ENCODE measurements around the gene PDS5B.
"Not testable (repeated sequence)": the region's sequence is repeated elsewhere in the genome, so short reads cannot be mapped to it uniquely, and the experiment has no call there.

PDS5B gene

DNA sequence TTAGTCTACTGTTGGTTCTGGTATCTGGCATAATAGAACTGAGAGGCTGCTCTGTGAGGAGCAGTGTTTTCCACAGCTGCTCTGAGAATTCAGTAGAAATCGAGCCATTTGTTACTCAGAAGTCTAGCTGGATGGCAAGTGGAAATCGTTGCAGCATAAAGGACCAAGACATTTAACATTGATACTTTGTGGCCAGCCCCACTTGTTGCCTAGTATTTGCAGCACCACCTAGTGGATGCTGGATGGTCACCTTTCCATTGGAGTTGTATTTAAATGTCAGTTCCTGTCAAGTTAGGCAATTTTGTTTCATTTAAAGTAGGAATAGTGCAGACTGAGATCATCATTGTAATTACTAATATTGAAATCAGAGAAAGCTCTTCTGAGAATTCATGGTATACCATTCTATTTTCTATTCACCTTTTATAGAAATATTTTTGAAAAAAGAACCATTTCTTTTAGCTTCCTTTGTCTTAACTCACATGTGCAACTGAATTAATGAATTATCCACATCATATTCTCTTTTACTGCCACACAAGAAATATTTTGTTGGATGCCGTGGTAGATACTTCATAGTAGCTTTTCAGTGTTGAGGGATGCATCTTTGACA lies 64.6 kb downstream of the PDS5B start:
- peak; percentile 16 to 21 for DNase-seq (ENCODE audit: low read depth in 2 of 2, low spot score in 1 of 2)

DNA sequence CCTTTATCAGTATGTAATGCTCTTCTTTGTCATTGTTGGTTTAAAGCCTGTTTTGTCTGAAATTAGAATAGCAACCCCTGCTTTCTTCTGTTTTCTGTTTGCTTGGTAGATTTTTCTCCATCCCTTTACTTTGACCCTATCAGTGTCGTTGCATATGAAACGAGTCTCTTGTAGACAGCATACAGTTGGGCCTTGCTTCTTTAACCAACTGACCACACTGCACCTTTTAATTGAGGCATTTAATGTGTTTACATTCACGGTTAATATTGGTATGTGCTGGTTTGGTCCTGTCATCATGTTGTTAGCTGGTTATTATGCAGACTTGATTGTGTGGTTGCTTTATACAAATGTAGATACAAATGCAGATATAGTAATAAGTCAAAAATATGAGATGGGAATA lies 71.1 kb downstream of the PDS5B start:
- DNase-seq (ENCODE audit: low read depth in 2 of 2, low spot score in 1 of 2) = no peak

- no peak for DNase-seq (ENCODE audit: low read depth in 2 of 2, low spot score in 1 of 2)
Measured at GRCh38 chr13:32659736-32660135, 73.5 kb downstream of the PDS5B start.

GRCh38 chr13:32660227-32660626 lies 74.0 kb downstream of the PDS5B start:
- DNase-seq (ENCODE audit: low read depth in 2 of 2, low spot score in 1 of 2) = no peak

DNA sequence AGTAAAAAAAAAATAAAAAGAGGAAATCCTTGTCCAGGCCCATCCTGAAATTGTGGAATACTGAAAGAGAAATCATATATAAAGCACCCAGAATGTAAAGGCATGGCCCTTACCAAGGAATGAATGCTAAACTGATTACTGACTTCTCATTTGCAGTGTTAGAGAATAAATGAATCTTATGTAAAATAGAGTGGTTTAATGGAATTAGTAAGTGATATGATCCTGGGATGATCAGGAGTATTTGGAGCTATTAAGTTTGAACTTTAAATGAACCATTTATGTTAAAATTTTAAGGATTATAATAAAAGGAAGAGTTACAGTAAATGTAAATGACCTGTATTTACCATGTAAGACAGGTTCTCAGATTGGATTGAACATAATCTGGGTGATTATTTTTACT lies 75.4 kb downstream of the PDS5B start:
- DNase-seq (ENCODE audit: low read depth in 2 of 2, low spot score in 1 of 2) = no peak

GRCh38 chr13:32663660-32664059 lies 77.4 kb downstream of the PDS5B start:
- DNase-seq (ENCODE audit: low read depth in 2 of 2, low spot score in 1 of 2) = no peak

- no peak for DNase-seq (ENCODE audit: low read depth in 2 of 2, low spot score in 1 of 2)
Measured at GRCh38 chr13:32666990-32667571, 80.8 kb downstream of the PDS5B start.

DNA sequence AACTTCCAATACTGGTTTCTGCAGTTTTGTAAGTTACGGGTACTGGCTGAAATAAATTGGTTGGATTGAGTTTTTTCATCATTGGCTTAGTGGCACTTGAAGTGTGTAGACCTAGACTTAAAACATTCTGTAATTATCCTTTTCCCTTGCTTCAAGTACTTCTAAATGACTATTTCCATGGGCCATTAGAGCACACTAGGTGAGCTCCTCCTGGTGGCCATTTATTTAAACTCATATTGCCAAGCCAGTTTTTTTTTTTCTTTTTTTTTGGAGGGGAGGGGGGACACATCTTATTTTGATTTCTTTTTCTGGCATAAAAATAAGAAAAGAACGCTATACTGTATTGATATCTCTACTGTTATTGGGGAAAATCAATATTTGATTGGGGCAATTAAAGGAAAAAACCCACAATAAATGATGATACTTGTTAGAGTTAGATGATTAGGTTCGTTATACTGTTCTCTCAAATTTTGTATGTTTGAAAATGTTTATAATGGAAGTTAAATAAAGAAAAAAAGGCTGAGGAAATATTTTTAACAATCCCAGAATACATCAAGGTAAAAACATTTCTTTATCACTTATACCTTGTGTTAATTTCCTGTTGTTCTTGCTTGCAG lies 82.9 kb downstream of the PDS5B start:
- DNase-seq (ENCODE audit: low read depth in 2 of 2, low spot score in 1 of 2) = no peak

DNA sequence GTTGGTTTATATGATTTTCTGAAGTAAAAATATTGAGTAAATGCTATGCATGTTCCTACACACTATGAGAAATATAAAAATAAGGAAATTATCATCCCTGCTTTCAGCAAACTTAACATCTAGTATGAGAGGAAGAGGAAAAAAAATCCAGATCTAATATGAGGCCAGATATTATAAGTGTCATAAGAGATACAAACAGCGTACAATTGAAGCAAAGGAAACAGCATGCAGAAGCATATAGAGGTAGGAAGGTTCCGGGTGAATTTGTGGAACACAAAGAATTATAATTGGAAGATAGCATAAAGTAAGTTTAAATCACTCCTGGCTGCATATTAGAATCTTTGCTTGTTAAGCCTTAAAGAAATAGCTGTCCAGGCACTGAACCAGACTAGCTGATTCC lies 88.3 kb downstream of the PDS5B start:
- no peak for DNase-seq (ENCODE audit: low read depth in 2 of 2, low spot score in 1 of 2)

DNA sequence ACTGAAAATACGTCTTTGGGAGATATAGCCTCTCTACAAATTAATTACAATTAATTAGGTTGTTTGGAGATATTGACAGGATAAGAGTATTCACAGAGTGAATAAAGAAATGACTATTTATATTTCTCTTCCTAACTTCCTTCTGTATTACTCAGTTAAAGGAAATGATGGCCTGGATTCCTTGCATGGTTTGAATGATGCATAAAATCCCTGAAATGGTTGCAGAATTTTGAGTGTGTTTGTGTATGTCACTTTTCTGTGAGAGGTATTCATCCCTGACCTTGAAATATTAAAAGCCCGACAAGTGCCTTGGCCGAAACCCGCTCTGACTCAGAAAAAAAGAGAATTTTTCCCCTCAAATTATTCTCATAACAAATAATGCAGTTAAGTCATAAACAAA lies 90.0 kb downstream of the PDS5B start:
- DNase-seq (ENCODE audit: low read depth in 2 of 2, low spot score in 1 of 2) = no peak

GRCh38 chr13:32682130-32682529 lies 95.9 kb downstream of the PDS5B start:
- no peak for DNase-seq (ENCODE audit: low read depth in 2 of 2, low spot score in 1 of 2)

- no peak for DNase-seq (ENCODE audit: low read depth in 2 of 2, low spot score in 1 of 2)
Measured at GRCh38 chr13:32682740-32683139, 96.5 kb downstream of the PDS5B start.

DNA sequence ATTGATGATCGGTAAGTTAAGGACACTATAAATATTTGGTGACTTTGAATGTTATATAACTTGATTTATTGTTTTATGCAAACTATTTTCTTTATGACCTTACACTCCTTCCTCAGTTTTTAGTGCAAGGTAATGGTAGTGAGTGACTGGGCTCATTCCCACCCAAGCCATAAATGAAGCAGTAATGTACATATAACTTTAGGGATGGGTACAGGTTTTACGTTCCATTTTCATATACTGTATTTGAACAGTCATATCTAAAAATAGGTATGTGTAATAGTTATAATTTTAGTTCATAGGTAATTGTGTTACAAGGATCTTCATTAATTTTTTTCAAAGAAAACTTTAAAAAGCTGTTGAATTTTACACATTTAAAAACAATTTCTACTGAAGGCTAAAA lies 101.0 kb downstream of the PDS5B start:
- DNase-seq (ENCODE audit: low read depth in 2 of 2, low spot score in 1 of 2) = no peak

DNA sequence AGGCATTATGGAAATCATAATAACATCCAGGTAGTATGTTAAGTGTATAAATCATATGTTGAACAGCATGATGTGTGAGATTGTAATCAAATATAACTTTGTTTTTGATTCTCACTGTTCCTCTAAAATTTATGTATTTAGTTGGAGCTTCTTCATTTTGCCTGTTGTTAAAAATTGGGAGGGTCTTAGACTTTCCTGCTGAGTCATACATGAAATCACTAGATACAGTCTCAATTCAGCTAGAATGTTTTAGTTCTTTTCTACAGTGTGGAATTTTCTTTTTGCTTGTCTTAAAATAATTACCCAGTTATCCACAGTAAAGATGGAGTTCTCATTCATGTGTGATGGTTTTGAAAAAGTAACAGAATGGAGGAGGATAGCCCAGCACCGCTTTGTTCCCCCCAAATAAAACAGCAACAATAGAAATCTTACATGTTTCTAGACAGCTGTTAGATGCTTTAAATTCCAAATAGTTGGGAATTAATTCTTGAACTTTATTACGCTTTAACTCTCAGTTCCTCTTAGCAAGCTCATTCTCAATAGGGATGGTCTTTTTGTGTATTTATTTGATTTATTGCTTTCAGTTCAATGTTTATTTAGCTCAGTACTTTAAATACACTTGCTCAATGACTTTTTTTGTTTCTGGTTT lies 109.5 kb downstream of the PDS5B start:
- no peak for DNase-seq (ENCODE audit: low read depth in 2 of 2, low spot score in 1 of 2)

DNA sequence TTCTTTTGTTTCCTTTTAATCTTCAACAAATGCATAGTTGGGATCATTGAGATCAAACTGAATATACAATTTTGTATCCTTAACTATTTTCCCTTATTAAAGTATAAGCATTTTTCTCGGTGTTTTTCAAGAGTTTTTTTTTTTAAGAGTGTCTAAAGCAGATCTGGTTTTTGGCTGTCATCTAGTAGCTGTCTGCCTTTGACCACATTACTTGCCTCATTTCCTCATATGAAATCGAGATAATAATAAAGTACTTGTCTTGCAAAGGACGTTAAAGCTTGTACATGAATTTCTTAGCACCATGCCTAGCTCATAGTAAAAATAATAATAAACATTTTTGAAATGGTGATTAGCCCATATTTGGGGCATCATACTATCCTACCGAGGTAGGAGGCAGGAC lies 121.2 kb downstream of the PDS5B start:
- no peak for DNase-seq (ENCODE audit: low read depth in 2 of 2, low spot score in 1 of 2)

DNA sequence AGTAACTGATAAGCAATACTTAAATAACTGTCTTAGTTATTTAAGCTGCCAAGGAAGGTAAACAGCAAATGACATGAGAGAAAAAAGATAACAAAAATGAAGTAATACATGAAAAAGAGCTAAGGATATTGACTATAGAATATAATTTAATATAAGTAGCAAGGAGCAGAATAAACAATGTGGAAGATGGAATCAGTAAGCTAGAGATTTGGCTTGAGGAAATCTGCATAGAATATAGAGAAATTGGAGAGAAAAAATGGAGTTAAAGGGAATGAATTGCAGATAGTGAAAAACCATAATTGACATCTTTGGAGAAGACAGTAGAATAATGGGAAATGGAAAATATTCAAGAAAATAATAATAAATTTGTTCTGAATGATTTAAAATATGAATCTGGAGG lies 127.1 kb downstream of the PDS5B start:
- no peak for DNase-seq (ENCODE audit: low read depth in 2 of 2, low spot score in 1 of 2)

DNA sequence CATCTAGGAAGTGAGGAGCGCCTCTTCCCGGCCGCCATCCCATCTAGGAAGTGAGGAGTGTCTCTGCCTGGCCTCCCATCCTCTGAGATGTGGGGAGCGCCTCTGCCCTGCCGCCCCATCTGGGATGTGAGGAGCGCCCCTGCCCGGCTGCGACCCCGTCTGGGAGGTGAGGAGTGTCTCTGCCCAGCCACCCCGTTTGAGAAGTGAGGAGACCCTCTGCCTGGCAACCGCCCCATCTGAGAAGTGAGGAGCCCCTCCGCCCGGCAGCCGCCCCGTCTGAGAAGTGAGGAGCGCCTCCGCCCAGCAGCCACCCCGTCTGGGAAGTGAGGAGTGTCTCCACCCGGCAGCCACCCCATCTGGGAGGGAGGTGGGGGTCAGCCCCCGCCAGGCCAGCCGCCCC lies 129.9 kb downstream of the PDS5B start:
- not testable (repeated sequence) for DNase-seq (ENCODE audit: low read depth in 2 of 2, low spot score in 1 of 2)

- DNase-seq (ENCODE audit: low read depth in 2 of 2, low spot score in 1 of 2) = no peak
Measured at GRCh38 chr13:32720026-32720425, 133.8 kb downstream of the PDS5B start.

DNA sequence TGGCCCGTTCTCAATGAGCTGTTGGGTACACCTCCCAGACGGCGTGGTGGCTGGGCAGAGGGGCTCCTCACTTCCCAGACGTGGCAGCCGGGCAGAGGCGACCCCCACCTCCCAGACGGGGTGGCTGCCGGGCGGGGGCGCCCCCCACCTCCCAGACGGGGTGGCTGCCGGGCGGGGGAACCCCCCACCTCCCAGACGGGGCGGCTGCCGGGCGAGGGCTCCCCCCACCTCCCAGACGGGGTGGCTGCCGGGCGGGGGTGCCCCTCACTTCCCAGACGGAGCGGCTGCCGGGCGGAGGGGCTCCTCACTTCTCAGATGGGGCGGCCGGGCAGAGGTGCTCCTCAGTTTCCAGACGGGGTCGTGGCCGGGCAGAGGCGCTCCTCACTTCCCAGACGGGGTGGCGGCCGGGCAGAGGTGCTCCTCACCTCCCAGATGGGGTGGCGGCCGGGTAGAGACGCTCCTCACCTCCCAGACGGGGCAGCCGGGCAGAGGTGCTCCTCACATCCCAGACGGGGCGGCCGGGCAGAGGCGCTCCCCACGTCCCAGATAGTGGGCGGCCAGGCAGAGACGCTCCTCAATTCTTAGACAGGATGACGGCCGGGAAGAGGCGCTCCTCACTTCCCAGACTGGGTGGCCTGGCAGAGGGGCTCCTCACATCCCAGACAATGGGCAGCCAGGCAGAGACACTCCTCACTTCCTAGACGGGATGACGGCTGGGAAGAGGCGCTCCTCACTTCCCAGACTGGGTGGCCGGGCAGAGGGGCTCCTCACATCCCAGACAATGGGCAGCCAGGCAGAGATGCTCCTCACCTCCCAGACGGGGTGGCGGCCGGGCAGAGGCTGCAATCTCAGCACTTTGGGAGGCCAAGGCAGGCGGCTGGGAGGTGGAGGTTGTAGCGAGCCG lies 135.1 kb downstream of the PDS5B start:
- not testable (repeated sequence) for DNase-seq (ENCODE audit: low read depth in 2 of 2, low spot score in 1 of 2)

DNA sequence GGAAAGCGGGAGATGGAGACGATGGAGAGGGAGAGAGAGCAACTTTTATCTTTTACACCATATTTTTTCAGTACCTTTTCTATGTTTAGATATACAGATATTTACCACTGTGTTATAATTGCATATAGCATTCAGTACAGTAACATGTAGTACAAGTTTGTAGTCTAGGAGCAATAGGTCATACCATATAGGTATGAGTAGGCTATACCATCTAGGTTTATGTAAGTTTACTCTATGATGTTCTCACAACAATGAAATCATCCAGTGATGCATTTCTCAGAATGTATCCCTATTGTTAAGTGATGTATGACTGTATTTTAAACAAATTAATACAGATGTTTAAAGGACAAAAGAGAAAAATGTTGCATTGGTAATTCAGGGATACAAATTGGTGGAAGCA lies 136.1 kb downstream of the PDS5B start:
- no peak for DNase-seq (ENCODE audit: low read depth in 2 of 2, low spot score in 1 of 2)

- DNase-seq (ENCODE audit: low read depth in 2 of 2, low spot score in 1 of 2) = no peak
Measured at GRCh38 chr13:32723987-32724386, 137.7 kb downstream of the PDS5B start.

Measured in stimulated activated CD8-positive, alpha-beta memory T cell treated with anti-CD3 and anti-CD28 coated beads, Interleukin-4, amount 100 ng/mL, for 1 hour (primary cell).